ENCODE measurements around the gene C2orf74. TPM values are rescaled to one million over a fixed set of nuclear protein-coding genes. Genes with fewer than 3 reads are reported as not detected.

C2orf74 gene
- total RNA-seq, 1 experiment from 2014 or later = 8.0 TPM

DNA sequence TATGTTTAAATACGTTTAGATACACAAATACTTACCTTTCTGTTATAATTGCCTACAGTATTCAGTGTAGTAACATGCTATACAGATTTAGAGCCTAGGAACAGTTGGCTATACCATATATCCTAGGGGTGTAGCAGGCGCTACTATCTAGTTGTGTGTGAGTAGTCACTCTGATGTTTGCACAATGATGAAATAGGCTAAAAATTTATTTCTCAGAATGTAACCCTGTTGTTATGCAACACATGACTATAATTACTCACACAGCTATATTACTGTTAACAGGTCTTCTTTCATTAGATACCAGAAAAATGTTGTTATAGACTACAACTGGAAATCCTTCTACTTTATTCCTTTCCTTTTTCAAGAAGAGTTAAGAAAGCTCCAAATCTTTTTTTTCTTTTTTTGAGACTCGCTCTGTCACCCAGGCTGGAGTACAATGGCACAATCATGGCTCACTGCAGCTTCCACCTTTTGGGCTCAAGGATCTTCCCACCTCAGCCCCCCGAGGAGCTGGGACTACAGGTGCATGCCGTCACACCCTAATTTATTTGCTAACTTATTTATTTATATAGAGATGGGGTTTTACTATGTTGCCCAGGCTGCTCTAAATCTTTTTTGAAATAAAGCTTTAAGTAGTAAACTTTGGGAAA is 48.5 kb downstream of the C2orf74 start:
- Histone ChIP-seq H3K23ac (ENCODE audit: insufficient read length, low read depth, low read length) (no peak overlapping the region), H3K79me1 (ENCODE audit: insufficient read depth, low read depth, low read length, poor library complexity, severe bottlenecking) (no peaks in the 10 kb centered on the region), H3K4ac (ENCODE audit: low read depth, low read length) (no peak overlapping the region), H4K5ac (ENCODE audit: insufficient read length, low read depth, low read length) (no peak overlapping the region), H3K4me1 (ENCODE audit: insufficient read depth, low read length) (no peaks in the 10 kb centered on the region), H3K23me2 (ENCODE audit: insufficient read length, low read depth, low read length, poor library complexity, severe bottlenecking) (no peaks in the 10 kb centered on the region), H4K20me1 (ENCODE audit: control insufficient read depth, insufficient read depth, insufficient read length) (no peaks in the 10 kb centered on the region), H3K18ac (ENCODE audit: insufficient read length, low read depth, low read length) (no peak overlapping the region), H3T11ph (ENCODE audit: low read length) (no peak overlapping the region), H2AK5ac (ENCODE audit: insufficient read length, low read length) (no peak overlapping the region), H3K9ac (ENCODE audit: extremely low read depth, insufficient read length, low read length) (no peak overlapping the region), H3K4me2 (ENCODE audit: insufficient read depth, insufficient read length, low read length) (no peak overlapping the region), H2AFZ (ENCODE audit: low read length) (no peak overlapping the region), H3K14ac (ENCODE audit: insufficient read depth, low read length) (no peak overlapping the region), H2BK20ac (ENCODE audit: low read depth, low read length, poor library complexity, severe bottlenecking) (no peak overlapping the region), H3K27ac (ENCODE audit: insufficient read length, low read depth, low read length) (no peak overlapping the region), H2BK5ac (ENCODE audit: insufficient read length, low read length) (no peak overlapping the region), H4K91ac (ENCODE audit: insufficient read length, low read depth, low read length) (no peak overlapping the region), H3K9me3 (ENCODE audit: control insufficient read depth, low read depth, low read length) (no peaks in the 10 kb centered on the region), H2BK120ac (ENCODE audit: low read depth, low read length, poor library complexity, severe bottlenecking) (no peak overlapping the region), H3K56ac (ENCODE audit: insufficient read length, low read depth, low read length) (no peak overlapping the region), H3K27me3 (ENCODE audit: insufficient read depth, low read length) (no peaks in the 10 kb centered on the region), H2BK12ac (ENCODE audit: insufficient read length, low read depth, low read length) (no peak overlapping the region), H4K8ac (replicated peaks; ENCODE audit: insufficient read length, low read depth, low read length) (no peak overlapping the region), H3K79me2 (ENCODE audit: insufficient read depth, low read length) (no peaks in the 10 kb centered on the region), H2BK15ac (ENCODE audit: low read depth, low read length) (no peak overlapping the region)
- DNase-seq = no peak
- Mint-ChIP-seq H3K4me1 (no peaks in the 10 kb centered on the region), H3K36me3 (ENCODE audit: insufficient read depth in 1 of 3, low read depth in 3 of 3) (peaks cover 4 to 52% (median 41%) of the 10 kb centered on the region in 3 experiments; a peak in 6 of 7 replicates), H3K4me3 (no peak overlapping the region), H3K9me3 (no peaks in the 10 kb centered on the region), H3K27ac (no peak overlapping the region), H3K27me3 (ENCODE audit: low read depth) (no peaks in the 10 kb centered on the region)
- TF ChIP-seq, protein P1, sequence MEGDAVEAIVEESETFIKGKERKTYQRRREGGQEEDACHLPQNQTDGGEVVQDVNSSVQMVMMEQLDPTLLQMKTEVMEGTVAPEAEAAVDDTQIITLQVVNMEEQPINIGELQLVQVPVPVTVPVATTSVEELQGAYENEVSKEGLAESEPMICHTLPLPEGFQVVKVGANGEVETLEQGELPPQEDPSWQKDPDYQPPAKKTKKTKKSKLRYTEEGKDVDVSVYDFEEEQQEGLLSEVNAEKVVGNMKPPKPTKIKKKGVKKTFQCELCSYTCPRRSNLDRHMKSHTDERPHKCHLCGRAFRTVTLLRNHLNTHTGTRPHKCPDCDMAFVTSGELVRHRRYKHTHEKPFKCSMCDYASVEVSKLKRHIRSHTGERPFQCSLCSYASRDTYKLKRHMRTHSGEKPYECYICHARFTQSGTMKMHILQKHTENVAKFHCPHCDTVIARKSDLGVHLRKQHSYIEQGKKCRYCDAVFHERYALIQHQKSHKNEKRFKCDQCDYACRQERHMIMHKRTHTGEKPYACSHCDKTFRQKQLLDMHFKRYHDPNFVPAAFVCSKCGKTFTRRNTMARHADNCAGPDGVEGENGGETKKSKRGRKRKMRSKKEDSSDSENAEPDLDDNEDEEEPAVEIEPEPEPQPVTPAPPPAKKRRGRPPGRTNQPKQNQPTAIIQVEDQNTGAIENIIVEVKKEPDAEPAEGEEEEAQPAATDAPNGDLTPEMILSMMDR (conservative IDR thresholded peaks at IDR 0.05) = no peak
- WGBS (ENCODE audit: extremely low coverage, insufficient read length, low lambda C conversion rate) = no CpG with 5 or more reads among the region's 5 CpGs

Data from H9 (cell line).